SK-N-SH (cell line): Measurements from ENCODE around the gene NFKB1. TPM values are rescaled to one million over a fixed set of nuclear protein-coding genes. Genes with fewer than 3 reads are reported as not detected.
A peak's percentile ranks its signal among the peaks of the same experiment; 100 is the strongest.
"Not testable (repeated sequence)": the region's sequence is repeated elsewhere in the genome, so short reads cannot be mapped to it uniquely, and the experiment has no call there.

Source experiments
- CTCF ChIA-PET: fragments of 300-600, 350-600 bp; formaldehyde crosslinking; extraction: SDS; loops from one replicate; lab custom pipeline; 2021; lab: Yijun Ruan, JAX
- POLR2A ChIA-PET: fragments of 350-600 bp; sonication (Branson Sonifier 250); formaldehyde crosslinking; extraction: SDS; loops from one replicate; lab custom pipeline; 2020; ENCODE audit warnings: antibody characterized with exemption, inconsistent platforms; lab: Yijun Ruan, JAX
- DNase-seq: peaks from one replicate; pipeline ENCODE4 v3.0.0; 2012
- H2AFZ ChIP-seq: fragments of 200-600 bp; sonication (generic); 2 replicates; pipeline ENCODE4 v1.8.1; 2016; ENCODE audit warnings: antibody characterized with exemption, mild to moderate bottlenecking, low read depth
- H3F3A ChIP-seq: fragments of 200-600 bp; sonication (generic); replicated peaks from 2 replicates; pipeline ENCODE3; 2016; ENCODE audit warnings: antibody characterized with exemption, mild to moderate bottlenecking; ENCODE audit not compliant: insufficient read depth
- H3K27ac ChIP-seq, 2 experiments: fragments of 200-500 bp in 1 of 2; fragments of 200-600 bp in 1 of 2; sonication (Bioruptor generic) in 1 of 2; sonication (generic), shearing (Covaris generic) in 1 of 2; 2 replicates each; pipeline versions ENCODE4 v1.5.1 to v1.6.1; 2014 to 2016; ENCODE audit warnings: low read depth in 2 of 2, inconsistent platforms in 1 of 2, low read length in 1 of 2, mild to moderate bottlenecking in 1 of 2, mixed read lengths in 1 of 2
- H3K27me3 ChIP-seq: fragments of 200-600 bp; sonication (generic), shearing (Covaris generic); 2 replicates; pipeline ENCODE4 v1.6.1; 2016; ENCODE audit warnings: mixed run types; ENCODE audit not compliant: insufficient read depth
- H3K36me3 ChIP-seq, 2 experiments: fragments of 200-500 bp in 1 of 2; fragments of 200-600 bp in 1 of 2; sonication (Bioruptor generic) in 1 of 2; sonication (generic) in 1 of 2; replicated peaks in 1 of 2; 2 replicates each; pipeline versions ENCODE3 to v1.5.1; 2014 to 2016; ENCODE audit warnings: low read length in 1 of 2, mild to moderate bottlenecking in 1 of 2; ENCODE audit not compliant: insufficient read depth in 2 of 2, control insufficient read depth in 1 of 2
- H3K4me1 ChIP-seq, 2 experiments: fragments of 200-500 bp in 1 of 2; fragments of 200-600 bp in 1 of 2; sonication (Bioruptor generic) in 1 of 2; sonication (generic), shearing (Covaris generic) in 1 of 2; 2 replicates each; pipeline versions ENCODE4 v1.5.1 to v1.6.1; 2014 to 2016; ENCODE audit warnings: low read depth in 1 of 2, low read length in 1 of 2, mixed run types in 1 of 2; ENCODE audit not compliant: insufficient read depth in 2 of 2, control insufficient read depth in 1 of 2
- H3K4me2 ChIP-seq: fragments of 200-600 bp; sonication (generic), shearing (Covaris generic); 2 replicates; pipeline ENCODE4 v1.6.1; 2017; ENCODE audit warnings: mixed run types
- H3K4me3 ChIP-seq, 2 experiments: fragments of 200-500 bp in 1 of 2; fragments of 200-600 bp in 1 of 2; sonication (Bioruptor generic) in 1 of 2; sonication (generic), shearing (Covaris generic) in 1 of 2; 2 replicates each; pipeline versions ENCODE4 v1.5.1 to v1.8.1; 2014 to 2016; ENCODE audit warnings: low read depth in 2 of 2, inconsistent platforms in 1 of 2, low read length in 1 of 2, mild to moderate bottlenecking in 1 of 2, mixed read lengths in 1 of 2, moderate library complexity in 1 of 2
- H3K79me2 ChIP-seq: fragments of 200-600 bp; sonication (generic); 2 replicates; pipeline ENCODE4 v1.8.1; 2017; ENCODE audit warnings: mild to moderate bottlenecking; ENCODE audit not compliant: insufficient read depth
- H3K9ac ChIP-seq: fragments of 200-600 bp; sonication (generic); 2 replicates; pipeline ENCODE4 v1.6.1; 2017; ENCODE audit warnings: mixed run types
- H3K9me2 ChIP-seq: fragments of 200-600 bp; sonication (generic); 2 replicates; pipeline ENCODE4 v1.6.1; 2017; ENCODE audit warnings: mixed run types
- H3K9me3 ChIP-seq: fragments of 200-600 bp; sonication (generic); 2 replicates; pipeline ENCODE4 v1.6.1; 2017; ENCODE audit warnings: mixed run types, mild to moderate bottlenecking, moderate library complexity
- H4K20me1 ChIP-seq: fragments of 200-600 bp; sonication (generic); 2 replicates; pipeline ENCODE4 v1.6.1; 2017; ENCODE audit warnings: mild to moderate bottlenecking, mixed run types; ENCODE audit not compliant: insufficient read depth
- EP300 ChIP-seq, 2 experiments: IDR thresholded peaks; 2 replicates each; pipeline versions ENCODE4 v1.4.0 to v1.6.1; 2012; ENCODE audit warnings: borderline replicate concordance in 1 of 2, low read depth in 1 of 2, low read length in 1 of 2
- GATA2 ChIP-seq: sonication (generic); formaldehyde crosslinking; IDR thresholded peaks from 2 replicates; pipeline ENCODE4 v1.5.0; 2020; ENCODE audit warnings: mild to moderate bottlenecking, missing genetic modification reagents
- MXI1 ChIP-seq: IDR thresholded peaks from 2 replicates; pipeline ENCODE4 v1.6.1; 2012; ENCODE audit warnings: mild to moderate bottlenecking, low read depth, low read length, improper control_type of control experiment
- RCOR1 ChIP-seq: fragments of 150-350 bp; IDR thresholded peaks from 2 replicates; pipeline ENCODE4 v1.6.1; 2017; ENCODE audit warnings: antibody characterized with exemption, low read length
- RXRA ChIP-seq: IDR thresholded peaks from 2 replicates; pipeline ENCODE4 v1.4.0; 2012; ENCODE audit warnings: low read depth, mild to moderate bottlenecking, borderline replicate concordance
- ZBTB33 ChIP-seq: IDR thresholded peaks from 2 replicates; pipeline ENCODE4 v1.4.0; 2012; ENCODE audit warnings: low read depth, borderline replicate concordance
- WGBS: methylation state at CpG from one replicate; pipeline ENCODE4 v1.1.6; 2017; ENCODE audit warnings: low lambda C conversion rate; 5-methylcytosine and 5-hydroxymethylcytosine counted together
- polyA plus RNA-seq, 3 experiments: library from polyadenylated mRNA; depleted of rRNA; stranded (reverse); fragments of >200 nt; gene quantifications; 2 replicates each; pipeline ENCODE4 v1.2.3, GENCODE V29; 2012

NFKB1 gene
- polyA plus RNA-seq, 1 of the 3 experiments (the other 2 are of a cell fraction), result 14.1 TPM

- H3K36me3 ChIP-seq, result peaks cover 9 to 74% of the 10 kb centered on the region in 2 experiments
- H3K9me2 ChIP-seq, result no peaks in the 10 kb centered on the region
- H4K20me1 ChIP-seq, result no peaks in the 10 kb centered on the region
- WGBS, result 96% methylated on average over 9 of the region's 9 CpGs
- no peak overlapping the region for H3K27ac ChIP-seq
- peaks cover 4% of the 10 kb centered on the region for H3F3A ChIP-seq
- H3K4me2 ChIP-seq, result no peak overlapping the region
- H3K9ac ChIP-seq, result no peak overlapping the region
- no peak overlapping the region for H3K4me3 ChIP-seq
- H2AFZ ChIP-seq, result no peak overlapping the region
- no peak for TF ChIP-seq ZBTB33
- no peak for TF ChIP-seq EP300 (IDR thresholded peaks at IDR 0.05; ENCODE audit: borderline replicate concordance in 1 of 2, low read depth in 1 of 2, low read length in 1 of 2)
- no peak for TF ChIP-seq MXI1
- TF ChIP-seq, all 33 proteins: peak for 0
- no peak for DNase-seq
- Histone ChIP-seq H3K79me2 (no peaks in the 10 kb centered on the region), H3K4me1 (peaks cover 0 to 8% of the 10 kb centered on the region in 2 experiments; a peak in 2 of 4 replicates), H3K9me3 (no peaks in the 10 kb centered on the region), H3K27me3 (no peaks in the 10 kb centered on the region)
- POLR2A ChIA-PET, result no interaction called here
- CTCF ChIA-PET, result no interaction called here
These were observed 113.6 kb downstream of the NFKB1 start for GRCh38 chr4:102614801-102615200.

- CTCF ChIA-PET, result interaction anchor here (0.8 to 1.7 kb wide), 2 partner anchors 11 to 393 kb away, joined by 4 read pairs; no protein-coding TSS in a partner anchor
- Histone ChIP-seq H3K4me2 (no peak overlapping the region), H3K9ac (no peak overlapping the region), H3K27me3 (no peaks in the 10 kb centered on the region), H3F3A (peaks cover 11% of the 10 kb centered on the region), H3K9me3 (no peaks in the 10 kb centered on the region), H4K20me1 (no peaks in the 10 kb centered on the region), H3K27ac (peak overlapping the region in 1 of 2 experiments; percentile 14; a peak in 2 of 4 replicates), H3K9me2 (no peaks in the 10 kb centered on the region), H3K4me3 (no peak overlapping the region), H3K4me1 (peaks cover 0 to 8% of the 10 kb centered on the region in 2 experiments; a peak in 2 of 4 replicates), H3K36me3 (peaks cover 3 to 55% of the 10 kb centered on the region in 2 experiments), H3K79me2 (no peaks in the 10 kb centered on the region), H2AFZ (no peak overlapping the region)
- TF ChIP-seq RCOR1 (peak; percentile 52), RXRA (no peak), GATA2 (CRISPR knock-in tag) (peak; percentile 68)
- POLR2A ChIA-PET, result no interaction called here
- WGBS, result 68% methylated on average over 9 of the region's 9 CpGs
- DNase-seq, result peak; percentile 69
These were observed 115.5 kb downstream of the NFKB1 start for GRCh38 chr4:102616636-102617035.

- not testable (repeated sequence) for H3K4me3 ChIP-seq, H4K20me1 ChIP-seq, DNase-seq, H3K9me2 ChIP-seq, H3K27ac ChIP-seq, H3K79me2 ChIP-seq, H3K9ac ChIP-seq, H3K9me3 ChIP-seq, H3K4me2 ChIP-seq, H2AFZ ChIP-seq, H3K27me3 ChIP-seq, H3K4me1 ChIP-seq
- peaks cover 0 to 31% of the 10 kb centered on the region in 2 experiments for H3K36me3 ChIP-seq
- 83% methylated on average over 9 of the region's 9 CpGs for WGBS
- H3F3A ChIP-seq, result peaks cover 11% of the 10 kb centered on the region
- ChIA-PET CTCF (interaction anchor here (1.0 to 2.5 kb wide), 4 partner anchors 9 to 390 kb away, joined by 3 to 7 read pairs (median 3); no protein-coding TSS in a partner anchor), POLR2A (interaction anchor here (0.8 kb wide), 1 partner anchor 28 kb away, joined by 3 read pairs; no protein-coding TSS in a partner anchor)
These were observed 117.9 kb downstream of the NFKB1 start for GRCh38 chr4:102619021-102619420.

- WGBS, result 83% methylated on average over 4 of the region's 4 CpGs
- H3K79me2 ChIP-seq, H3K27me3 ChIP-seq, H2AFZ ChIP-seq, H3K4me1 ChIP-seq, DNase-seq, H3K9me2 ChIP-seq, H3K4me3 ChIP-seq, H3K9me3 ChIP-seq, H3K9ac ChIP-seq, H4K20me1 ChIP-seq: not testable (repeated sequence)
- peak overlapping the region; percentile 50; the same call in 1 of the 2 replicates for H3K4me2 ChIP-seq
- CTCF ChIA-PET, result interaction anchor here (0.7 to 2.5 kb wide), 9 partner anchors 9 to 479 kb away, joined by 3 to 18 read pairs (median 7); partner anchors contain the start of gene BDH2
- H3F3A ChIP-seq, result peaks cover 11% of the 10 kb centered on the region
- H3K36me3 ChIP-seq, result peaks cover 0 to 22% of the 10 kb centered on the region in 2 experiments
- POLR2A ChIA-PET, result interaction anchor here (0.8 kb wide), 1 partner anchor 29 kb away, joined by 3 read pairs; no protein-coding TSS in a partner anchor
- peak overlapping the region; percentile 34 to 54; a peak in 3 of 4 replicates for H3K27ac ChIP-seq
These were observed 118.8 kb downstream of the NFKB1 start for GRCh38 chr4:102619776-102620631.
